PFSK-1 (cell line): ENCODE measurements around the gene NXN.

Experiments used
- FOXP2 ChIP-seq: optimal IDR thresholded peaks from 2 replicates; pipeline ENCODE3; 2011; ENCODE audit warnings: borderline replicate concordance, control low read depth, inconsistent platforms; ENCODE audit not compliant: insufficient read depth; ENCODE audit errors: extremely low read length, extremely low read depth
- POLR2AphosphoS5 ChIP-seq: IDR thresholded peaks from 2 replicates; pipeline ENCODE4 v1.6.1; 2012; ENCODE audit warnings: low read depth, mild to moderate bottlenecking, control low read depth, low read length, moderate library complexity
- SIN3A ChIP-seq: IDR thresholded peaks from 2 replicates; pipeline ENCODE4 v1.6.1; 2012; ENCODE audit warnings: mild to moderate bottlenecking, low read length, moderate library complexity, borderline replicate concordance; ENCODE audit not compliant: insufficient read depth
- TAF1 ChIP-seq: IDR thresholded peaks from 2 replicates; pipeline ENCODE4 v1.6.1; 2012; ENCODE audit warnings: low read length, control low read depth, borderline replicate concordance; ENCODE audit not compliant: insufficient read depth
- TF ChIP-seq, protein P1 (sequence below), 2 experiments: IDR thresholded peaks; 2 replicates each; pipeline versions ENCODE4 v1.6.1 to v1.8.0; 2011 to 2012; ENCODE audit warnings: low read depth in 2 of 2, low read length in 2 of 2, control low read depth in 1 of 2, inconsistent platforms in 1 of 2, mild to moderate bottlenecking in 1 of 2, moderate library complexity in 1 of 2; ENCODE audit not compliant: insufficient read depth in 1 of 2

The NXN gene

DNA sequence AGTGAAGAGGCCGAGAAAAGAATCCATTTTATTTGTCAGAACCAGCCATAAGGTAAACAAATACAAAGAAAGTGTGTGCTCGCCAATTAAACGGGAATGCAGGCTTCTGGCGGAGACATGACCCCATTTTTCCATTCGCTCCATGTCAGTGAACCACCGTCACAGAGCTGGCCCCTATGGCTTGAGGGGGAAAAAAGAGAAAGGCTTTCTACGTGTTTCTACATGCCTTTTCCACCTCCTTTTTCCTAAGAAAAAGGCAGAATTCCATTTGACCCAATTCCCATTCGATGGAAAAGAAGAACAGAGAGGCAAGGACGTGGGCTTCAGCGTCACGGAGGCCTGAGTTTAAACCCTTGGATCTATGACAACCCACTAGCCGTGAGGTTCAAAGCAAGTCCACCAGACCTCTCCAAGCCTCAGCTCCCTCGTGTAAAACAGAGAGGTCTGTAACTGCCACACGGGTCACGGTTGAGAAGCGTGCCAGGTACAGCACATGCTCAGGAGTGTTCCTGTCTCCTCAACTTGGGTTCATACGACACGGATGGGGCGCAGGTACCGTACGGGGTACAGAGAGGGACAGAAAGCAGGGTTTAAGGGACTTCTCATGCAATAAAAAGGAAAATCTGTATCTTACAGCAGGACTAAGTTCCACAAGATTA lies 91.9 kb downstream of the NXN start:
- no peak for TF ChIP-seq POLR2AphosphoS5
- TF ChIP-seq, protein P1, sequence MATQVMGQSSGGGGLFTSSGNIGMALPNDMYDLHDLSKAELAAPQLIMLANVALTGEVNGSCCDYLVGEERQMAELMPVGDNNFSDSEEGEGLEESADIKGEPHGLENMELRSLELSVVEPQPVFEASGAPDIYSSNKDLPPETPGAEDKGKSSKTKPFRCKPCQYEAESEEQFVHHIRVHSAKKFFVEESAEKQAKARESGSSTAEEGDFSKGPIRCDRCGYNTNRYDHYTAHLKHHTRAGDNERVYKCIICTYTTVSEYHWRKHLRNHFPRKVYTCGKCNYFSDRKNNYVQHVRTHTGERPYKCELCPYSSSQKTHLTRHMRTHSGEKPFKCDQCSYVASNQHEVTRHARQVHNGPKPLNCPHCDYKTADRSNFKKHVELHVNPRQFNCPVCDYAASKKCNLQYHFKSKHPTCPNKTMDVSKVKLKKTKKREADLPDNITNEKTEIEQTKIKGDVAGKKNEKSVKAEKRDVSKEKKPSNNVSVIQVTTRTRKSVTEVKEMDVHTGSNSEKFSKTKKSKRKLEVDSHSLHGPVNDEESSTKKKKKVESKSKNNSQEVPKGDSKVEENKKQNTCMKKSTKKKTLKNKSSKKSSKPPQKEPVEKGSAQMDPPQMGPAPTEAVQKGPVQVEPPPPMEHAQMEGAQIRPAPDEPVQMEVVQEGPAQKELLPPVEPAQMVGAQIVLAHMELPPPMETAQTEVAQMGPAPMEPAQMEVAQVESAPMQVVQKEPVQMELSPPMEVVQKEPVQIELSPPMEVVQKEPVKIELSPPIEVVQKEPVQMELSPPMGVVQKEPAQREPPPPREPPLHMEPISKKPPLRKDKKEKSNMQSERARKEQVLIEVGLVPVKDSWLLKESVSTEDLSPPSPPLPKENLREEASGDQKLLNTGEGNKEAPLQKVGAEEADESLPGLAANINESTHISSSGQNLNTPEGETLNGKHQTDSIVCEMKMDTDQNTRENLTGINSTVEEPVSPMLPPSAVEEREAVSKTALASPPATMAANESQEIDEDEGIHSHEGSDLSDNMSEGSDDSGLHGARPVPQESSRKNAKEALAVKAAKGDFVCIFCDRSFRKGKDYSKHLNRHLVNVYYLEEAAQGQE (IDR thresholded peaks at IDR 0.05; ENCODE audit: insufficient read depth in 1 of 2, low read depth in 2 of 2, low read length in 2 of 2): no peak
- no peak for TF ChIP-seq TAF1
- TF ChIP-seq SIN3A: no peak

DNA sequence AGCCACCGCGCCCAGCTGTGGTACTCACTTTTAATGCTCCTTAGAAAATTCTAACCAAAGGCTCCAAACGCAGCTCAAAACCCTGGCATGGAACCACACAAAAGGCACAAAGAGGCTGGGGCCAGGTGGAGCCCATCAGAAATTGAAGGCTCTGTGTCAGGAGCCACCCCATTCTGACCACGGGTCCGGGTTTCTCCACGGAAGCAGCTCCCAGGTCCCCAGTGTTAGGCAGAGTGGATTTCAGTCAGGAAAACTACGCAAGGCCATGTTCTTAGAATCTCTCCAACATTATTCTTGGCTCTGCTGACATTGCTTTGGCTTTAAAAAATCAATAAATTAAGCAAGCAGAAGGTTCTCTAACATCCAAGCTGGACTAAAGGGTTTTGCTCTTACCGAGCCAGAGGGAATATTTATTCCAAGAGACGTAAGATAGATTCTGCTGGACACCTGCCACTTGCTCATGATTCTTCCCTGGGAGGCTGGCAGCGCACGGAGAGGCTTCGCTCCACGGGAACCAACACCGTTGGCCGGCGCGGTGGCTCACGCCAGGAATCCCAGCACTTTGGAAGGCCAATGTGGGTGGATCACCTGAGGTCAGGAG lies 93.5 kb downstream of the NXN start:
- TF ChIP-seq FOXP2 (no peak), TAF1 (no peak)

- TF ChIP-seq POLR2AphosphoS5: no peak
- TF ChIP-seq FOXP2: no peak
- TF ChIP-seq, protein P1 (IDR thresholded peaks at IDR 0.05; ENCODE audit: insufficient read depth in 1 of 2, low read depth in 2 of 2, low read length in 2 of 2): no peak
- TF ChIP-seq TAF1: no peak
- no peak for TF ChIP-seq SIN3A
Measured at GRCh38 chr17:883586-883962, 96.0 kb downstream of the NXN start.

- TF ChIP-seq, protein P1 (IDR thresholded peaks at IDR 0.05; ENCODE audit: insufficient read depth in 1 of 2, low read depth in 2 of 2, low read length in 2 of 2): no peak; a peak in 1 of 4 replicates
- TF ChIP-seq FOXP2 (no peak), TAF1 (no peak), SIN3A (no peak), POLR2AphosphoS5 (no peak)
Measured at GRCh38 chr17:882827-883585, 96.6 kb downstream of the NXN start.

DNA sequence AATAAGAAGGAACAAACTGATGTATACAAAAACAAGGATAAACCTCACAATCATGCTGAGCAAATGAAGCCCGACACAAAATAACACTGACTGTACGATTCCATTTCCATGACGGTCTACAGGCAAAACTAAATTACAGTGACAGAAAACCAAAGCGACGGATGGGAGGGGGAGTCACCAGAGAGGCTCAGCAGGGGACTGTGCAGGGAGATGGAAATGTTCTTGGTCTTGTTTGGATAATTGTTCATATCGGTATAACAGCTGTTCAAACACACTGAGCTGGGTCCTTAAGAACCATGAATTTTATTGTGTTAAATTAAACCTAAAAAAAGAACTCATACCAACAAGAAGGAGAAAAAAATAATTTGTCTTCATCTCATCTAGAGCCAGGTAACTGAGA lies 97.8 kb downstream of the NXN start:
- no peak for TF ChIP-seq FOXP2
- TF ChIP-seq, protein P1 (IDR thresholded peaks at IDR 0.05; ENCODE audit: insufficient read depth in 1 of 2, low read depth in 2 of 2, low read length in 2 of 2): no peak
- no peak for TF ChIP-seq TAF1
- no peak for TF ChIP-seq POLR2AphosphoS5
- no peak for TF ChIP-seq SIN3A
